Neural crest cell (in vitro differentiated cells): Measurements from ENCODE around the gene ITIH5. TPM values are rescaled to one million over a fixed set of nuclear protein-coding genes. Genes with fewer than 3 reads are reported as not detected.

Experiments
- DNase-seq: peaks from one replicate; pipeline ENCODE4 v3.0.0; 2021; ENCODE audit warnings: low read depth, mixed read lengths, low spot score
- H3K27ac Mint-ChIP-seq: one replicate; pipeline ENCODE4 v1.8.0; 2021; ENCODE audit warnings: mild to moderate bottlenecking, mixed read lengths; ENCODE audit not compliant: unreplicated experiment
- H3K27me3 Mint-ChIP-seq: 2 replicates; pipeline ENCODE4 v1.8.0; 2021; ENCODE audit warnings: low read depth, mild to moderate bottlenecking, mixed read lengths
- H3K36me3 Mint-ChIP-seq: 2 replicates; pipeline ENCODE4 v1.8.0; 2021; ENCODE audit warnings: low read depth, mild to moderate bottlenecking, mixed read lengths
- H3K4me1 Mint-ChIP-seq: 2 replicates; pipeline ENCODE4 v1.8.0; 2021; ENCODE audit warnings: mixed read lengths
- H3K4me3 Mint-ChIP-seq: one replicate; pipeline ENCODE4 v1.8.0; 2021; ENCODE audit warnings: mild to moderate bottlenecking, mixed read lengths
- H3K9me3 Mint-ChIP-seq: 2 replicates; pipeline ENCODE4 v1.8.0; 2021; ENCODE audit warnings: mixed read lengths
- total RNA-seq: library from RNA; stranded (reverse); gene quantifications from 2 replicates; pipeline ENCODE4 v1.2.1, GENCODE V29; 2021
- TF ChIP-seq, protein P1 (sequence below): fragments of 200-600 bp; sonication (generic); conservative IDR thresholded peaks from 2 replicates; pipeline ENCODE4 v1.5.0; 2021; ENCODE audit warnings: antibody characterized with exemption, mild to moderate bottlenecking

Gene ITIH5
- total RNA-seq, 1 donor from 2014 or later: not detected

DNA sequence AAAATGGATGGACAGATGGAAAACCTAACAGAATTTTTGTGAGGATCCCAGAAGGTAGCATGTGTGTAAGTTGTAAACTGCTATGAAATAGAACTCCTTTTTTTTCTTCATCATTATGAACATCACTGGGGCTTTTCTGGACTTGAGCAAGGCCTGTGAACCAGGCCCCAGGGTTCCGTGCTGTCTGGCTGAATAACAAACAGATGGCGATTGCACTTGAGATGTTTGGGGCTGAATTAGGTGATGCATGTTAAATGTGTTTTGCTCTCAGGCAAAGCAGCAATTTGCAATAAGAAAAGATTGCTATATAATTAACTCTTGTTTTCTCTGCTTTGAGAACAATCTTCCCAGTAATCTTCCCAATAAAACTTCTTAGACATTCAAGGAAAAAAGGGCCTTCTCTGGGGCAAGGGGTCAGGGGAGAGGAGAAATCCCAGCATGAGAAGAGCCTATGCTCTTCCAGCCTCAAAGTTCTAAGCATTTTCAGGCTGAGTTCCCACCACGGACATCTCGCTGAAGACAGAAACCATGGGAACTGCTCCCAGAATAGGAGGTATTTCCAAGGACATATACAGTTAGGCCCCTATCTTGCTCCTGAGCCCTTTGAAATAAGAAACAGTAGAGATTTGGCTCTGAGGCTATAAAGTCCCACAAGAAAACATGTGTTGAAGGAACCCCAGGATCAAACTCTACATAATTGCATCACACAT is 98.7 kb downstream of the ITIH5 start:
- Mint-ChIP-seq H3K36me3 (no peaks in the 10 kb centered on the region), H3K9me3 (no peaks in the 10 kb centered on the region), H3K27ac (no peak overlapping the region), H3K27me3 (no peaks in the 10 kb centered on the region), H3K4me3 (no peak overlapping the region), H3K4me1 (peaks cover 8% of the 10 kb centered on the region)
- no peak for DNase-seq
- TF ChIP-seq, protein P1, sequence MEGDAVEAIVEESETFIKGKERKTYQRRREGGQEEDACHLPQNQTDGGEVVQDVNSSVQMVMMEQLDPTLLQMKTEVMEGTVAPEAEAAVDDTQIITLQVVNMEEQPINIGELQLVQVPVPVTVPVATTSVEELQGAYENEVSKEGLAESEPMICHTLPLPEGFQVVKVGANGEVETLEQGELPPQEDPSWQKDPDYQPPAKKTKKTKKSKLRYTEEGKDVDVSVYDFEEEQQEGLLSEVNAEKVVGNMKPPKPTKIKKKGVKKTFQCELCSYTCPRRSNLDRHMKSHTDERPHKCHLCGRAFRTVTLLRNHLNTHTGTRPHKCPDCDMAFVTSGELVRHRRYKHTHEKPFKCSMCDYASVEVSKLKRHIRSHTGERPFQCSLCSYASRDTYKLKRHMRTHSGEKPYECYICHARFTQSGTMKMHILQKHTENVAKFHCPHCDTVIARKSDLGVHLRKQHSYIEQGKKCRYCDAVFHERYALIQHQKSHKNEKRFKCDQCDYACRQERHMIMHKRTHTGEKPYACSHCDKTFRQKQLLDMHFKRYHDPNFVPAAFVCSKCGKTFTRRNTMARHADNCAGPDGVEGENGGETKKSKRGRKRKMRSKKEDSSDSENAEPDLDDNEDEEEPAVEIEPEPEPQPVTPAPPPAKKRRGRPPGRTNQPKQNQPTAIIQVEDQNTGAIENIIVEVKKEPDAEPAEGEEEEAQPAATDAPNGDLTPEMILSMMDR: no peak

DNA sequence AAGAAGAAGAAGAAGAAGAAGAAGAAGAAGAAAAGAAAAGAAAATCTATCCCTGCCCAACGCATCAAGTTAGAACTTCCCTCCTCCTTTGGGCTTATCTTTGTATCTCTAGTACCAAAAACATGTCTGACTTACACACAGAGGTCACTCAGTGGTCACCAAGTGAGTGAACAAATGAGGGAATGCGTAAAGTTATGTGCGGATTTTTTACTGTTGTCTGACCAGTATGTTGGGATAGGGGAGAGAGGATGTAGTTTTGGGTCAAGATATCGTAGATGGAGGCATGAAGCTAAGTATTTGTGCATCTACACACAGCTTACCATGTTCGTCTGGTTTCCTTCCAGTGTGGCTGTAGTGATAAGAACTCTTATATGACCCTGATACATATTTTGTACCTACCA is 99.9 kb downstream of the ITIH5 start:
- Mint-ChIP-seq H3K36me3 (no peaks in the 10 kb centered on the region), H3K27ac (no peak overlapping the region), H3K9me3 (no peaks in the 10 kb centered on the region), H3K4me1 (peaks cover 8% of the 10 kb centered on the region), H3K27me3 (no peaks in the 10 kb centered on the region), H3K4me3 (no peak overlapping the region)
- no peak for DNase-seq
- TF ChIP-seq, protein P1: no peak

DNA sequence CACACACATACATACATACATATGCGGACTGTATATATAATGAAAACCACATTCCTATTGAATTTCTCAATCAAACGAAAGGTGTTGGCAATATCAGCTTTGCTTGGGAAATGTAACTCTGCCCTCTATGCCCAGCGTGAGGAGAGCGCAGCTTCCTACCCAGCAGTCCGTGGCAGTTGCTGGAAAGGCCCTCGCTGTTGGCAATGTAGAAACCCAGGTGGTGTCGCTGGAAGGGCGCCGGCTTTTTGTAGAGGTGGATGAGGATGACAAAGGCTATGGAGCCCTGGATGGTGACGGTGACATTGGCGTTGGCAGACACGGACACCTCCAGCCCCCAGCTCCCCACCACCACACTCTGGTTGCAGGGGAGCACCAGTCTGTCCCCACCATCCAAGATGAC is 100.9 kb downstream of the ITIH5 start:
- DNase-seq: no peak
- H3K4me3 Mint-ChIP-seq: no peak overlapping the region
- H3K9me3 Mint-ChIP-seq: no peaks in the 10 kb centered on the region
- peaks cover 3% of the 10 kb centered on the region for H3K27me3 Mint-ChIP-seq
- TF ChIP-seq, protein P1: no peak
- H3K36me3 Mint-ChIP-seq: no peaks in the 10 kb centered on the region
- peaks cover 13% of the 10 kb centered on the region for H3K4me1 Mint-ChIP-seq
- H3K27ac Mint-ChIP-seq: no peak overlapping the region

DNA sequence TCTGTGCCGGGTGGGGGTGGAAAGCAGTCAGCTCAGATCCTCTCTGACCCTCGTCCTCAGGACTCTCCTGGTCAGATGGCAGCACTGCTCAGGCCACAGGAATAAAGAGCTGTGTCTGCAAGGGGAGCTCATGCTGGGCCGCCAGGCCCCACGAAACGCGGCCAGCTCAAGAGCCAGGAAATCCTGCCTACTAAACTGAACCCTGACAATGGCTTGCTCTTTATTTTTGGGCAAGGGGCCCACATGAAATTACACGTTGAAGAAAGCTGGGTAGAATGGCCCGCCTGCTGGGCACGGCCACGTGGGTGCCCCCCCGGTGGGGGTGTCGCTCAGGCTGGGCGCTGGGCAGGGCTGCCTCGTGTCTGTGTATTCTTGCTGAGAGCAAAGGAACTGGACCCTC is 103.0 kb downstream of the ITIH5 start:
- Mint-ChIP-seq H3K4me1 (peaks cover 13% of the 10 kb centered on the region), H3K27me3 (peaks cover 3% of the 10 kb centered on the region), H3K9me3 (no peaks in the 10 kb centered on the region), H3K36me3 (no peaks in the 10 kb centered on the region), H3K4me3 (no peak overlapping the region), H3K27ac (no peak overlapping the region)
- TF ChIP-seq, protein P1: no peak
- no peak for DNase-seq

DNA sequence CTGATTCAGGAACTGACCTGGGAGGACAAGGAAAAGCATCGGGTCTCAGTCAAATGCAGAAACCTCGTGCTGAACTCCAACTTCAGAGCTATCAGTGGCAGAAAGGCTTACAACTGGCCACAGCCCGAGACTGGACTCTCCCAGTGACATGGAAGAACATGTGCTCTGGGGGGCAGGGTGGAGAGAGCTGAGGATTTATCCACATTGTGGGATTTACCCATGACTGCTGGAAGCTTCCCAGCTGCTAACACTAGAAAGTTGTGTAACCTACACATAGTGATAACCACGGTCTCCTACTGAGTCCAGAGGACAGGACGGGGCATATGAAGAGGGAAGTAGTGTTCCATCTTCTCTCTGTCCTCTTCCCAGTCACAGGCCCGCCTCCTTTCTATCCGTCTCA is 103.4 kb downstream of the ITIH5 start:
- no peak overlapping the region for H3K27ac Mint-ChIP-seq

More for the DNA sequence above, 103.4 kb downstream of the ITIH5 start:
- Mint-ChIP-seq H3K4me3 (no peak overlapping the region), H3K4me1 (peaks cover 13% of the 10 kb centered on the region), H3K27me3 (peaks cover 3% of the 10 kb centered on the region), H3K9me3 (no peaks in the 10 kb centered on the region), H3K36me3 (no peaks in the 10 kb centered on the region)
- TF ChIP-seq, protein P1: no peak
- no peak for DNase-seq
